GM18870 (cell line): Measurements from ENCODE around the gene AMIGO1.

Source experiments
- ATAC-seq: cut with Tn5 transposase; IDR thresholded peaks from one replicate; pipeline ENCODE4 v1.9.1; 2021; ENCODE audit warnings: moderate library complexity; ENCODE audit not compliant: unreplicated experiment

AMIGO1 gene

GRCh38 chr1:109532365-109533136 is 23.0 kb upstream of the AMIGO1 start:
- ATAC-seq, result no peak

GRCh38 chr1:109531826-109532364 is 22.4 kb upstream of the AMIGO1 start:
- ATAC-seq, result no peak

- no peak for ATAC-seq
Measured at GRCh38 chr1:109531380-109531779, 21.9 kb upstream of the AMIGO1 start.

GRCh38 chr1:109530457-109531087 is 21.0 kb upstream of the AMIGO1 start:
- no peak for ATAC-seq

- no peak for ATAC-seq
Measured at GRCh38 chr1:109529881-109530456, 20.4 kb upstream of the AMIGO1 start.

GRCh38 chr1:109528712-109529111 is 19.2 kb upstream of the AMIGO1 start:
- no peak for ATAC-seq

GRCh38 chr1:109527846-109528695 is 18.5 kb upstream of the AMIGO1 start:
- ATAC-seq, result no peak

- ATAC-seq, result no peak
Measured at GRCh38 chr1:109527098-109527811, 17.7 kb upstream of the AMIGO1 start.

- ATAC-seq, result no peak
Measured at GRCh38 chr1:109523706-109524105, 14.2 kb upstream of the AMIGO1 start.

GRCh38 chr1:109522026-109522425 is 12.5 kb upstream of the AMIGO1 start:
- no peak for ATAC-seq

GRCh38 chr1:109521002-109521951 is 11.8 kb upstream of the AMIGO1 start:
- ATAC-seq, result no peak

GRCh38 chr1:109517337-109517736 is 7.8 kb upstream of the AMIGO1 start:
- no peak for ATAC-seq

GRCh38 chr1:109516872-109517271 is 7.3 kb upstream of the AMIGO1 start:
- ATAC-seq, result no peak

GRCh38 chr1:109514846-109515245 is 5.3 kb upstream of the AMIGO1 start:
- no peak for ATAC-seq

GRCh38 chr1:109513110-109513710 is 3.7 kb upstream of the AMIGO1 start:
- ATAC-seq, result no peak

- no peak for ATAC-seq
Measured at GRCh38 chr1:109508873-109509175, 703 bp downstream of the AMIGO1 start.

GRCh38 chr1:109508001-109508872 is 1.3 kb downstream of the AMIGO1 start:
- no peak for ATAC-seq

- ATAC-seq, result no peak
Measured at GRCh38 chr1:109504974-109505373, 4.6 kb downstream of the AMIGO1 start.
